IPS-20b (cell line): ENCODE results near the gene ANKUB1.
A peak's percentile ranks its signal among the peaks of the same experiment; 100 is the strongest.

ENCODE experiments used
- H3K27ac ChIP-seq: one replicate; pipeline ENCODE4 v1.5.1; 2013; ENCODE audit warnings: low read length
- H3K27me3 ChIP-seq: 2 replicates; pipeline ENCODE4 v1.6.1; 2013; ENCODE audit warnings: mild to moderate bottlenecking, low read length, inconsistent platforms; ENCODE audit not compliant: insufficient read depth
- H3K36me3 ChIP-seq: 2 replicates; pipeline ENCODE4 v1.6.1; 2013; ENCODE audit warnings: low read depth, mild to moderate bottlenecking, inconsistent platforms, low read length, moderate library complexity; ENCODE audit not compliant: insufficient read depth
- H3K4me1 ChIP-seq: 2 replicates; pipeline ENCODE4 v1.6.1; 2013; ENCODE audit warnings: mild to moderate bottlenecking, control low read depth, inconsistent platforms, low read length, moderate library complexity; ENCODE audit not compliant: insufficient read depth
- H3K4me3 ChIP-seq: 2 replicates; pipeline ENCODE4 v1.5.1; 2013; ENCODE audit warnings: mild to moderate bottlenecking, low read length, inconsistent platforms
- H3K9ac ChIP-seq: 2 replicates; pipeline ENCODE4 v1.6.1; 2013; ENCODE audit warnings: low read depth, mild to moderate bottlenecking, inconsistent platforms, low read length, moderate library complexity
- H3K9me3 ChIP-seq: 2 replicates; pipeline ENCODE4 v1.6.1; 2013; ENCODE audit warnings: mild to moderate bottlenecking, low read depth, low read length, inconsistent platforms; ENCODE audit not compliant: insufficient read depth

The ANKUB1 gene

GRCh38 chr3:149752788-149753136, 39.6 kb downstream of the ANKUB1 start:
- no peak overlapping the region for H3K27ac ChIP-seq

DNA sequence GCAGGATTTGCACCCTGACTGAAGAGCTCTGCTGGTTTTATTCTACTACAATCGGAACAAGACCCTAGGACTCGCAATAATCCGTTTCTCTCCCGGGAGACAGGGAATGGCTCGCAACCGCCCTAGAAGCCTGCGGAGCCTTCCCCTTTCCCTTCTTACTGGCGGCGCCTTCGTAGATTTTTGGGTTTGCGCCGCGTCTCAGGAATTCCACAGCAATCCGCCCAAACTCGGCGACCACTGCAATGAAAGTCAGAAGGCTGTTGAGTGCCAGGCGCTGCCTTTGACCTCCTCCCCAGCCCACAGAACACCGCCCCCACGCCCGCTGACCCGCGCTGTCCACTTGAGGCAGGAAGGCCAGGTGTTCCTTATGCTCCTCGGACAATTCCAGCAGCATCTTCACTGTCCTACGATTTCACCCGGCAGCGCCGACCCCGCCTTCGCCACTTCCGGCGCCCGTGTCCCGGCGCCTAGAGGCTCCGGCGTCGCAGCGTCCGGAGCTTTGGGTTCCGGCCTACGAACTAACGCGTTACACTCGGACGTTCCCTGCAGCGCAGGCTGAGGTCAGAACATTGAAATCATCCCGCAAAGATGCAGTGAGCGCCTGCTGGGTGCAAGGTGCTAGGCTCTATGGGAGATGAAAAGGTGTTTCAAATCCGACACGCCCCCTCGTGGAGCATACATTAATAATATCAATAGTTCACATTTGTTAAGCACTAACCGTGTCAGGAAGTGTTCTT, 40.1 kb downstream of the ANKUB1 start, which contains the start of gene COMMD2:
TSS of gene COMMD2 (minus strand) at position 439 of the 737 bp plus-strand sequence. CDS start at position 394, 45 bp downstream.
- Histone ChIP-seq H3K9ac (peak within 1 kb of the TSS; percentile 94), H3K27me3 (no peaks in the 10 kb centered on the region), H3K27ac (peak within 1 kb of the TSS; percentile 65), H3K4me3 (peak within 1 kb of the TSS; percentile 94), H3K4me1 (peaks cover 3% of the 10 kb centered on the region; the same call in 1 of the 2 replicates), H3K9me3 (no peaks in the 10 kb centered on the region), H3K36me3 (peaks cover 29% of the 10 kb centered on the region)

More at GRCh38 chr3:149752788-149753136, 39.6 kb downstream of the ANKUB1 start:
- H3K36me3 ChIP-seq, result peaks cover 23% of the 10 kb centered on the region
- peaks cover 3% of the 10 kb centered on the region; the same call in 1 of the 2 replicates for H3K4me1 ChIP-seq
- peak overlapping the region; percentile 94 for H3K4me3 ChIP-seq
- no peaks in the 10 kb centered on the region for H3K9me3 ChIP-seq
- H3K27me3 ChIP-seq, result no peaks in the 10 kb centered on the region
- peak overlapping the region; percentile 94; the same call in 1 of the 2 replicates for H3K9ac ChIP-seq

DNA sequence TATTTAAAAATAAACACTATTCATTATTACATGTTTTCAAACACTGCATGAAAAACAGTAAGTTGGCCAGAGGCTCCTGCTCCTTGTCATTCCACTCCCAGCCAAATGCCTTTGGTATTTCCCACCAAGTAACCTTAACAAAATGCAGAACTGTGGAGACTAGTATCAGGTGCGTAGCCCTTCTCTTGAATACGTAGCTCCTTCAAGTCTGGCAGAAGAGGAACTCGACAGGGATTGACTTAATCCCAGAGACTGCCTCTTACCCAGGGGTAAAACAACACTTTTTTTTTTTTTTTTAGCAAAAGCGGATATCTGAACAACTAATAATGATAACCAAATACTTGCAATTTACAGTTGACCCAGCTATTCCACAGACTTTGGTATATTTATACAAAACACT, 40.8 kb downstream of the ANKUB1 start:
- Histone ChIP-seq H3K9ac (peak overlapping the region; percentile 94), H3K27ac (peak overlapping the region; percentile 65), H3K9me3 (no peaks in the 10 kb centered on the region), H3K36me3 (peaks cover 34% of the 10 kb centered on the region), H3K4me1 (peaks cover 3% of the 10 kb centered on the region; the same call in 1 of the 2 replicates), H3K27me3 (no peaks in the 10 kb centered on the region), H3K4me3 (peak overlapping the region; percentile 94)

DNA sequence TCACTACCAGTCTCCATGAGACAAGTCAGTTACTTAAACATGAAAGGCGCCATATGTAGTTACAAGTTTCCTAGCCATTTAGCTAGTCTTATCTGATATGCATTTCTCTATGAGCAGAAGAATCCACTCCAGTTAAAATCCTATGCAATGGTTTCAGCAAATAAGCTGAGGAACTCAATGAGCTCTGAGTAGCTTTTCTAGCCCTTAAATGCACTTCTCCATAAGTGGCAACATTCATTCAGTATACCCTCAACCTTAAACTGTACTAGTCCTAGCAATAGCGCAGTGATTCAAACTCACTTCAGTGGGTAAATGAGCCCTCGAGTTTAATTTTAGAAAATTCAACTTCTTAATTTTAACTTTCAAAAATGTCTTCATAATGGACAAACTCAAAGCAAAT, 47.7 kb downstream of the ANKUB1 start:
- no peak overlapping the region for H3K27ac ChIP-seq
- no peak overlapping the region for H3K9ac ChIP-seq
- H3K27me3 ChIP-seq, result no peaks in the 10 kb centered on the region
- no peaks in the 10 kb centered on the region for H3K4me1 ChIP-seq
- H3K36me3 ChIP-seq, result peaks cover 87% of the 10 kb centered on the region
- no peak overlapping the region for H3K4me3 ChIP-seq
- no peaks in the 10 kb centered on the region for H3K9me3 ChIP-seq

DNA sequence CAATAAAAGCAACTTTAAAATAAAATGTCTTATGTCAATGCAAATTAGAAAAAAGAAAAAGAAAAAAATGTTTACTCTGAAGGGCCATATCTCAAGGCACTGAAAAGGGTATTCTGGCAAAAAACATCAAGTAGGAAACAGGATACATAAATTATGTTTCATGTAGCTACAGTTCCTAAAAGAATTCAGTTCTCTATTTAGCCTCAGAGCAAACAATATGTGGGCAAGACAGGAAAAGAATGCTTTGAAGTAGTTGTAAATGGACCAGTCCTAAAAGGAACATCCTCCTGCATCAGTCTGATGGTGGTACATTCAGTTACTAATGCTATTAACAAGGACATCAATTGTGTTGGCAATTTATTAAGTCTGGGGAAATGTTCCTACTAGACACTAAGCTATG, 48.2 kb downstream of the ANKUB1 start:
- no peak overlapping the region for H3K9ac ChIP-seq
- no peaks in the 10 kb centered on the region for H3K4me1 ChIP-seq
- H3K27ac ChIP-seq, result no peak overlapping the region
- H3K36me3 ChIP-seq, result peaks cover 87% of the 10 kb centered on the region
- H3K4me3 ChIP-seq, result no peak overlapping the region
- H3K9me3 ChIP-seq, result no peaks in the 10 kb centered on the region
- no peaks in the 10 kb centered on the region for H3K27me3 ChIP-seq

DNA sequence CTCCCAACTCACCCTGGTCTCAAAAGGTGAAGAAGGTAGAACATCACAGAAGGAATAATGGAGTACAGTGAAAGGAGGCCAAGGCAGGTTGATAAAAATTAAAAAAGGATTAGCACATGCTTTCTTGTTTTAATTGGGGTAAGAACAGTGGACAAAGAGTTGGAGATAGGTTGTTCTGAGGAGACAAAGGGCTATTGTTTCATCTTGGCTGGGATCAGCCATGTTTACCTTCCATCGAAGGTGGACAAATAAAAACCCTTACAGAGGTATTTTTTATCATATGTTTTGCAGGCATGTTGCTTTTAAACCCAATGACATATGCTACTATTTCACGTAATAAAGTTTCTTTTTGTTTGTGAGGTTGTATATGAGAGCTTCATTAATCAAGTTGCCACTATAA, 53.0 kb downstream of the ANKUB1 start:
- no peak overlapping the region for H3K27ac ChIP-seq
- H3K4me3 ChIP-seq, result no peak overlapping the region
- no peak overlapping the region for H3K9ac ChIP-seq
- no peaks in the 10 kb centered on the region for H3K9me3 ChIP-seq
- H3K27me3 ChIP-seq, result no peaks in the 10 kb centered on the region
- H3K36me3 ChIP-seq, result peaks cover 57% of the 10 kb centered on the region
- no peaks in the 10 kb centered on the region for H3K4me1 ChIP-seq

DNA sequence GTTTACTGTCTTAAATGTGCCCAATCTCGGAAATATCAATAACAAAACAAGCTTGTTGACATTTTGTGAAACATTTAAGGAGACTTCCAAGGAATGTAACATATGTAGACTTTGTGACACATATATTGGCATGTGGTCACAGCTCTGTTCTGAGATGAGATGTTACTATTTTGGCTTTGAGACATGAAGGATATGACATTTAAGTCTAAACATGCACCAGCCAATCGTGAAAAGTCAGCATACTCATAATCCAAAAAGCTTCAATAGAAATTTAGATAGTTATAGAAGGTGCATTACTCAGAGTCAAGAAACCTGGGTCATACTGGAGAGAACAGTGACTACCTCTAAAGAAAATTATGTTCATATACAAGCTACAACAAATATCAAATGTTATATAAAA, 53.5 kb downstream of the ANKUB1 start:
- Histone ChIP-seq H3K27me3 (no peaks in the 10 kb centered on the region), H3K4me1 (no peaks in the 10 kb centered on the region), H3K36me3 (peaks cover 52% of the 10 kb centered on the region), H3K9ac (no peak overlapping the region), H3K4me3 (no peak overlapping the region), H3K27ac (no peak overlapping the region), H3K9me3 (no peaks in the 10 kb centered on the region)

DNA sequence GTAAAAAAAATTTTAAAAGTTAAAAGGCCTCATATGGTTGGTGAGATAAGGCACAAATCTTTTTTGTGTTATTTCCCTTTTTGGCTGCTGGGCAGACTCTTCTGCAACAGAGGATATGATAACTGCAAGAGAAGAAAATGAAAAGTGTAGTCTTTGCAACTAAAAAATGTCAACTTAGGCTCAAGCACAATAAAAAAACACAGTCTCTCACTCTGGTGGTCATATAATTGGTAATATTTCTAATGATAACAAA, 55.5 kb downstream of the ANKUB1 start:
- H3K4me3 ChIP-seq, result no peak overlapping the region
- no peaks in the 10 kb centered on the region for H3K4me1 ChIP-seq
- H3K36me3 ChIP-seq, result peaks cover 36% of the 10 kb centered on the region
- H3K27me3 ChIP-seq, result no peaks in the 10 kb centered on the region
- H3K9ac ChIP-seq, result no peak overlapping the region
- no peak overlapping the region for H3K27ac ChIP-seq
- H3K9me3 ChIP-seq, result no peaks in the 10 kb centered on the region

GRCh38 chr3:149736175-149736952, 56.0 kb downstream of the ANKUB1 start:
- Histone ChIP-seq H3K27me3 (no peaks in the 10 kb centered on the region), H3K9ac (no peak overlapping the region), H3K27ac (no peak overlapping the region), H3K4me1 (no peaks in the 10 kb centered on the region), H3K36me3 (peaks cover 31% of the 10 kb centered on the region), H3K9me3 (no peaks in the 10 kb centered on the region), H3K4me3 (no peak overlapping the region)

DNA sequence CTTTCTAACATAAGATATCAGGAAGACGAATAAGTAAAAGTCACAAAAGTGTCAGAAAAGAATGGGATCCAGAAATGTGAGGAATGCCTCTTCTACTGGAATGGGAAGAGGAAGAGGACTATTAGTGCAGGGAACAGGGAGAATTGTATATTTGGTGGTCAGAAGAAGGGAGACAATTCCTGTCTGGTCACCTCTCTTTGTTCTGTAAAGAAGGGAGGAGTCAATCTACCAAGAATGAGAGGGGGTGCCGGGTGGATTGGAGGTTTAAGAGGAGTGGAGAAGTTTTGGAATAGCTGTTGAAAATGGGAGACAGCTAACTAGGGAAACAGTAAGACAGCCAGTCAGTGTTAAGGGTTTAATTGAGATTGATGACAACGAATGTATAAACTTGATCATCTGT, 60.1 kb downstream of the ANKUB1 start:
- H3K9me3 ChIP-seq, result no peaks in the 10 kb centered on the region
- H3K4me1 ChIP-seq, result no peaks in the 10 kb centered on the region
- H3K9ac ChIP-seq, result no peak overlapping the region
- no peak overlapping the region for H3K27ac ChIP-seq
- H3K4me3 ChIP-seq, result no peak overlapping the region
- H3K27me3 ChIP-seq, result no peaks in the 10 kb centered on the region
- 0 out of 2 replicates have a peak, but pooled peaks cover 5% of the 10 kb centered on the region for H3K36me3 ChIP-seq

DNA sequence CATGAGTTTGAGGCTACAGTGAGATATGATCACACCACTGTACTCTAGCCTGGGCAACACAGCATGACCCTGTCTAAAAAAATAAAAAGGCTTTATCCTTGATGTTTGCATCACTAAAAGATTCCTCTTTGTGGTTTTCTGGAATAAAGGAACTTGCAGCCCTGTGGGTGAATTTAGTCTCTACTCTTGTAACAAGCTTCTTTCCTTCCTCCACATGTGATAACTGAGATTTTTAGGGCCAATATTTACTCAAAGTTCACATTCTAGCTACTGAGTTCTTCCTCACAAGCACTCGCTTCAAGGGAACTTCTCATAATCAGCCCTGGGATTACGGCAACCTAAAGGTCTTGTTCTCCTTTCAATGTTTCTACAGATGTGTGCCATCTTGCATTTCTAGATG, 64.7 kb downstream of the ANKUB1 start:
- no peaks in the 10 kb centered on the region for H3K4me1 ChIP-seq
- H3K9me3 ChIP-seq, result no peaks in the 10 kb centered on the region
- no peaks in the 10 kb centered on the region for H3K36me3 ChIP-seq
- H3K4me3 ChIP-seq, result no peak overlapping the region
- no peaks in the 10 kb centered on the region for H3K27me3 ChIP-seq
- H3K27ac ChIP-seq, result no peak overlapping the region
- H3K9ac ChIP-seq, result no peak overlapping the region
